ENCODE measurements around the gene CYREN.
A peak's percentile ranks its signal among the peaks of the same experiment; 100 is the strongest.
"Not testable (repeated sequence)": the region's sequence is repeated elsewhere in the genome, so short reads cannot be mapped to it uniquely, and the experiment has no call there.

CYREN gene

GRCh38 chr7:135151132-135151531 lies 19.4 kb downstream of the CYREN start:
- H3K36me3 ChIP-seq (ENCODE audit: control insufficient read depth in 1 of 2, insufficient read depth in 2 of 2, low read length in 2 of 2): no peaks in the 10 kb centered on the region
- H3K27me3 ChIP-seq (ENCODE audit: control insufficient read depth in 1 of 2, insufficient read depth in 2 of 2, low read length in 2 of 2): no peaks in the 10 kb centered on the region
- no peak overlapping the region for H3K4me3 ChIP-seq (ENCODE audit: low read depth in 1 of 2, low read length in 2 of 2)
- peaks cover 5 to 12% of the 10 kb centered on the region in 2 donors for H3K9me3 ChIP-seq (ENCODE audit: control insufficient read depth in 1 of 2, low read length in 2 of 2)
- no peak overlapping the region for H3K9ac ChIP-seq (ENCODE audit: low read depth in 1 of 2, low read length in 2 of 2)
- H3K4me1 ChIP-seq (ENCODE audit: control insufficient read depth in 1 of 2, insufficient read depth in 2 of 2, low read length in 2 of 2): peaks cover 8 to 26% of the 10 kb centered on the region in 2 donors
- peak overlapping the region; percentile 1 for H3K27ac ChIP-seq (ENCODE audit: low read depth, low read length)

GRCh38 chr7:135150072-135150782 lies 20.3 kb downstream of the CYREN start:
- Histone ChIP-seq H3K9me3 (ENCODE audit: control insufficient read depth in 1 of 2, low read length in 2 of 2) (peaks cover 0 to 3% of the 10 kb centered on the region in 2 donors), H3K4me1 (ENCODE audit: control insufficient read depth in 1 of 2, insufficient read depth in 2 of 2, low read length in 2 of 2) (peaks cover 8 to 26% of the 10 kb centered on the region in 2 donors), H3K4me3 (ENCODE audit: low read depth in 1 of 2, low read length in 2 of 2) (peak overlapping the region; percentile 46 to 89), H3K27ac (ENCODE audit: low read depth, low read length) (peak overlapping the region; percentile 2), H3K36me3 (ENCODE audit: control insufficient read depth in 1 of 2, insufficient read depth in 2 of 2, low read length in 2 of 2) (no peaks in the 10 kb centered on the region), H3K9ac (ENCODE audit: low read depth in 1 of 2, low read length in 2 of 2) (peak overlapping the region in 1 of 2 donors; percentile 6), H3K27me3 (ENCODE audit: control insufficient read depth in 1 of 2, insufficient read depth in 2 of 2, low read length in 2 of 2) (no peaks in the 10 kb centered on the region)

GRCh38 chr7:135147899-135148721 lies 22.4 kb downstream of the CYREN start, which contains the start of gene TMEM140:
TMEM140 (plus strand) TSS chr7:135148072; CDS start chr7:135164442, 16,370 bp downstream.
- no peaks in the 10 kb centered on the region for H3K9me3 ChIP-seq (ENCODE audit: control insufficient read depth in 1 of 2, low read length in 2 of 2)
- peak within 1 kb of the TSS; percentile 89 for H3K27ac ChIP-seq (ENCODE audit: low read depth, low read length)
- H3K27me3 ChIP-seq (ENCODE audit: control insufficient read depth in 1 of 2, insufficient read depth in 2 of 2, low read length in 2 of 2): no peaks in the 10 kb centered on the region
- H3K9ac ChIP-seq (ENCODE audit: low read depth in 1 of 2, low read length in 2 of 2): peak within 1 kb of the TSS; percentile 83 to 93
- H3K4me3 ChIP-seq (ENCODE audit: low read depth in 1 of 2, low read length in 2 of 2): peak within 1 kb of the TSS; percentile 77 to 89
- no peaks in the 10 kb centered on the region for H3K36me3 ChIP-seq (ENCODE audit: control insufficient read depth in 1 of 2, insufficient read depth in 2 of 2, low read length in 2 of 2)
- H3K4me1 ChIP-seq (ENCODE audit: control insufficient read depth in 1 of 2, insufficient read depth in 2 of 2, low read length in 2 of 2): peaks cover 8 to 26% of the 10 kb centered on the region in 2 donors

GRCh38 chr7:135147341-135147898 lies 23.1 kb downstream of the CYREN start:
- Histone ChIP-seq H3K4me3 (ENCODE audit: low read depth in 1 of 2, low read length in 2 of 2) (peak overlapping the region; percentile 77 to 89), H3K36me3 (ENCODE audit: control insufficient read depth in 1 of 2, insufficient read depth in 2 of 2, low read length in 2 of 2) (no peaks in the 10 kb centered on the region), H3K9ac (ENCODE audit: low read depth in 1 of 2, low read length in 2 of 2) (peak overlapping the region; percentile 83 to 93), H3K9me3 (ENCODE audit: control insufficient read depth in 1 of 2, low read length in 2 of 2) (no peaks in the 10 kb centered on the region), H3K27me3 (ENCODE audit: control insufficient read depth in 1 of 2, insufficient read depth in 2 of 2, low read length in 2 of 2) (no peaks in the 10 kb centered on the region), H3K4me1 (ENCODE audit: control insufficient read depth in 1 of 2, insufficient read depth in 2 of 2, low read length in 2 of 2) (peaks cover 8 to 26% of the 10 kb centered on the region in 2 donors), H3K27ac (ENCODE audit: low read depth, low read length) (peak overlapping the region; percentile 89)

GRCh38 chr7:135143885-135144668 lies 26.4 kb downstream of the CYREN start:
- Histone ChIP-seq H3K4me1 (ENCODE audit: control insufficient read depth in 1 of 2, insufficient read depth in 2 of 2, low read length in 2 of 2) (peaks cover 8 to 9% of the 10 kb centered on the region in 2 donors), H3K27me3 (ENCODE audit: control insufficient read depth in 1 of 2, insufficient read depth in 2 of 2, low read length in 2 of 2) (no peaks in the 10 kb centered on the region), H3K9ac (ENCODE audit: low read depth in 1 of 2, low read length in 2 of 2) (no peak overlapping the region), H3K27ac (ENCODE audit: low read depth, low read length) (no peak overlapping the region), H3K36me3 (ENCODE audit: control insufficient read depth in 1 of 2, insufficient read depth in 2 of 2, low read length in 2 of 2) (no peaks in the 10 kb centered on the region), H3K9me3 (ENCODE audit: control insufficient read depth in 1 of 2, low read length in 2 of 2) (no peaks in the 10 kb centered on the region), H3K4me3 (ENCODE audit: low read depth in 1 of 2, low read length in 2 of 2) (no peak overlapping the region)

GRCh38 chr7:135129579-135129978 lies 40.9 kb downstream of the CYREN start:
- no peaks in the 10 kb centered on the region for H3K4me1 ChIP-seq (ENCODE audit: control insufficient read depth in 1 of 2, insufficient read depth in 2 of 2, low read length in 2 of 2)
- H3K27ac ChIP-seq (ENCODE audit: low read depth, low read length): no peak overlapping the region
- H3K27me3 ChIP-seq (ENCODE audit: control insufficient read depth in 1 of 2, insufficient read depth in 2 of 2, low read length in 2 of 2): no peaks in the 10 kb centered on the region
- no peaks in the 10 kb centered on the region for H3K9me3 ChIP-seq (ENCODE audit: control insufficient read depth in 1 of 2, low read length in 2 of 2)
- H3K4me3 ChIP-seq (ENCODE audit: low read depth in 1 of 2, low read length in 2 of 2): no peak overlapping the region
- no peaks in the 10 kb centered on the region for H3K36me3 ChIP-seq (ENCODE audit: control insufficient read depth in 1 of 2, insufficient read depth in 2 of 2, low read length in 2 of 2)
- H3K9ac ChIP-seq (ENCODE audit: low read depth in 1 of 2, low read length in 2 of 2): no peak overlapping the region

GRCh38 chr7:135128931-135129330 lies 41.6 kb downstream of the CYREN start:
- no peak overlapping the region for H3K4me3 ChIP-seq (ENCODE audit: low read depth in 1 of 2, low read length in 2 of 2)
- no peaks in the 10 kb centered on the region for H3K27me3 ChIP-seq (ENCODE audit: control insufficient read depth in 1 of 2, insufficient read depth in 2 of 2, low read length in 2 of 2)
- no peaks in the 10 kb centered on the region for H3K4me1 ChIP-seq (ENCODE audit: control insufficient read depth in 1 of 2, insufficient read depth in 2 of 2, low read length in 2 of 2)
- no peak overlapping the region for H3K9ac ChIP-seq (ENCODE audit: low read depth in 1 of 2, low read length in 2 of 2)
- no peaks in the 10 kb centered on the region for H3K36me3 ChIP-seq (ENCODE audit: control insufficient read depth in 1 of 2, insufficient read depth in 2 of 2, low read length in 2 of 2)
- no peaks in the 10 kb centered on the region for H3K9me3 ChIP-seq (ENCODE audit: control insufficient read depth in 1 of 2, low read length in 2 of 2)
- H3K27ac ChIP-seq (ENCODE audit: low read depth, low read length): no peak overlapping the region

GRCh38 chr7:135124631-135125030 lies 45.9 kb downstream of the CYREN start:
- not testable (repeated sequence) for H3K27me3 ChIP-seq (ENCODE audit: control insufficient read depth in 1 of 2, insufficient read depth in 2 of 2, low read length in 2 of 2); H3K4me1 ChIP-seq (ENCODE audit: control insufficient read depth in 1 of 2, insufficient read depth in 2 of 2, low read length in 2 of 2); H3K9ac ChIP-seq (ENCODE audit: low read depth in 1 of 2, low read length in 2 of 2); H3K36me3 ChIP-seq (ENCODE audit: control insufficient read depth in 1 of 2, insufficient read depth in 2 of 2, low read length in 2 of 2); H3K4me3 ChIP-seq (ENCODE audit: low read depth in 1 of 2, low read length in 2 of 2); H3K9me3 ChIP-seq (ENCODE audit: control insufficient read depth in 1 of 2, low read length in 2 of 2); H3K27ac ChIP-seq (ENCODE audit: low read depth, low read length)

GRCh38 chr7:135121868-135122267 lies 48.6 kb downstream of the CYREN start:
- Histone ChIP-seq H3K27me3 (ENCODE audit: control insufficient read depth in 1 of 2, insufficient read depth in 2 of 2, low read length in 2 of 2) (no peaks in the 10 kb centered on the region), H3K9me3 (ENCODE audit: control insufficient read depth in 1 of 2, low read length in 2 of 2) (no peaks in the 10 kb centered on the region), H3K27ac (ENCODE audit: low read depth, low read length) (no peak overlapping the region), H3K4me1 (ENCODE audit: control insufficient read depth in 1 of 2, insufficient read depth in 2 of 2, low read length in 2 of 2) (no peaks in the 10 kb centered on the region), H3K4me3 (ENCODE audit: low read depth in 1 of 2, low read length in 2 of 2) (no peak overlapping the region), H3K9ac (ENCODE audit: low read depth in 1 of 2, low read length in 2 of 2) (no peak overlapping the region), H3K36me3 (ENCODE audit: control insufficient read depth in 1 of 2, insufficient read depth in 2 of 2, low read length in 2 of 2) (no peaks in the 10 kb centered on the region)

All from duodenal mucosa (tissue), 2 donors.